AG09319 (cell line): ENCODE data around the gene TNNC2.

Source experiments
- DNase-seq: peaks from one replicate; pipeline ENCODE4 v3.0.0-alpha.2; 2010; ENCODE audit warnings: low read depth; ENCODE audit errors: extremely low read depth
- CTCF ChIP-seq: IDR thresholded peaks from 2 replicates; pipeline ENCODE4 v1.5.1; 2011; ENCODE audit warnings: low read depth, mild to moderate bottlenecking, inconsistent platforms, low read length, moderate library complexity

The TNNC2 gene

GRCh38 chr20:45788351-45788750 lies 38.8 kb downstream of the TNNC2 start:
- TF ChIP-seq CTCF: no peak
- DNase-seq: no peak

GRCh38 chr20:45783656-45784294 lies 43.3 kb downstream of the TNNC2 start:
- TF ChIP-seq CTCF: no peak
- DNase-seq: no peak

DNA sequence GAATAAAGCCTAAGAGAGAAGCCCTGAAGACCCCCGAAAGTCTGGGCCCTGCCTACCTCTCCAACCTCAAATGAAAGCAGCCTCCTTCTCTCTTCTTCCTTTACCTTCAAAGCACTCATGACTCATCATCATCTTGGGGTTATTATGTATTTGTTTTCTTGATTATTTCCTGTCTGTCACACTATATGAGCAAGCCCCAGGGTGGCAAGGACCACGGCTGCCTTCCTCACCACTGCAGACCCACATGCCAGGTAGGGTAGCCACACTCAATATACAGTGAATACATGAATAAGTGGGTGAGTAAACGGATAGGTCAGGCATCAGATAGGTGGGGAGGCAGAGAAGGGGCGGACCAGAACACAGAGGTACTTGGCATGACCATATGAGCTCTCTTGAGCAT lies 44.2 kb downstream of the TNNC2 start:
- DNase-seq: no peak
- no peak for TF ChIP-seq CTCF

DNA sequence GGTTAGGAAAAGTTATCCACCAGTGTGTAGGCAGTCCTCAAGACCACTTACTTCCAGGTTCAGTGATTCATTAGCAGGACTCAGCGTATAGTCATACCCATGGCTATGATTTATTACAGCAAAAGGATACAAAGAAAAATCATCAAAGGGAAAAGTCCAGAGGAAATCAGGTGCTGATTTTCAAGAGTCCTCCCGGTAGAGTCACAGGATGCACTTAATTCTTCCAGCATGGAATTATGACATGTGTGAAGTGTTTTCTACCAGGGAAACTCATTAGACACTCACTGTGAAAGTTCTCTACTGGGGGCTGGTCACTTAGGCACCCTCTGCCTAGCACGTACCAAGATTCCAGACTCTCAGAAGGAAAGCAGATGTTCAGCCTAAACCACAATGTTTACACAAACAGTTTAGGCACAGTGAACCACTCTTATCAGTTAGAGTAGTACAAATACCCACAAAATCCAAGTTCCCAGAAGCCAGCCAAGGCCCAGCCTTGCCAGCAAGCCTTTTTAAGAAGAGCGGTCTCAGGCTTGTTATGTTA lies 45.7 kb downstream of the TNNC2 start:
- DNase-seq: peak; percentile 39
- TF ChIP-seq CTCF: no peak

- TF ChIP-seq CTCF: no peak
- DNase-seq: no peak
These were observed 47.0 kb downstream of the TNNC2 start for GRCh38 chr20:45780159-45780558.

- peak; percentile 99 for DNase-seq
- TF ChIP-seq CTCF: no peak
These were observed 47.8 kb downstream of the TNNC2 start for GRCh38 chr20:45779011-45779915.

- no peak for TF ChIP-seq CTCF
- no peak for DNase-seq
These were observed 50.2 kb downstream of the TNNC2 start for GRCh38 chr20:45776931-45777330.
